ENCODE data around the gene APPL2. TPM values are rescaled to one million over a fixed set of nuclear protein-coding genes. Genes with fewer than 3 reads are reported as not detected.
A peak's percentile ranks its signal among the peaks of the same experiment; 100 is the strongest.

Gene APPL2
- total RNA-seq, 6 experiments from 2014 or later, result 67.9 to 98.4 (median 87.8) TPM

DNA sequence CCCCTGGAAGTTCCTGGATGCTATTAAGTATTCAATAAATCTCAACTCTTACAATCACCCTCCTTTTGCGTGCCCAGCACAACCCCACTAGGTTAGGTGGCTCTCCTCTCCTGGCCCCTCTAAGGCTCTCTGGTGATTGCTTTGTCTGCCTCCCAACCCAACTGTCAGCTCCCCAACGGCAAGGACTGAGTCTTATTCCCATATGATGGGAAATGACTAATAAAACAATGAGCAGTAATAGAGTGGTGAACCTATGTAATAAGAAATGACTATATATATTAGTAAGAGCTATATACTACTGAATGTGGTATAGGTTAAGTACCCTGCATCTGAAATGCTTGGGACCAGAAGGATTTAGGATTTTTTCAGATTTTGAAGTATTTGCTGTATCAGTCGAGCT is 8.1 kb downstream of the APPL2 start:
- Mint-ChIP-seq H3K9me3 (no peaks in the 10 kb centered on the region), H3K27ac (peak overlapping the region; percentile 92), H3K4me3 (peak overlapping the region; percentile 66), H3K4me1 (ENCODE audit: low read depth) (peaks cover 99% of the 10 kb centered on the region), H3K27me3 (ENCODE audit: insufficient read depth) (no peaks in the 10 kb centered on the region; the same call in 1 of the 2 replicates), H3K36me3 (ENCODE audit: low read depth) (peaks cover 93% of the 10 kb centered on the region)
- no peak for DNase-seq
- no peak for TF ChIP-seq CTCF (IDR thresholded peaks at IDR 0.05)

- peak; percentile 17; the same call in 1 of the 2 replicates for TF ChIP-seq CTCF (IDR thresholded peaks at IDR 0.05)
- H3K4me3 Mint-ChIP-seq, result peak overlapping the region; percentile 82
- peaks cover 89% of the 10 kb centered on the region for H3K36me3 Mint-ChIP-seq (ENCODE audit: low read depth)
- H3K4me1 Mint-ChIP-seq (ENCODE audit: low read depth), result peaks cover 99% of the 10 kb centered on the region
- peak; percentile 95 for DNase-seq
- H3K9me3 Mint-ChIP-seq, result no peaks in the 10 kb centered on the region
- peak overlapping the region; percentile 92 for H3K27ac Mint-ChIP-seq
- no peaks in the 10 kb centered on the region; the same call in 1 of the 2 replicates for H3K27me3 Mint-ChIP-seq (ENCODE audit: insufficient read depth)
Observed at GRCh38 chr12:105226219-105226618, 9.8 kb downstream of the APPL2 start.

GRCh38 chr12:105225505-105226015 is 10.4 kb downstream of the APPL2 start:
- Mint-ChIP-seq H3K27ac (peak overlapping the region; percentile 92), H3K36me3 (ENCODE audit: low read depth) (peaks cover 89% of the 10 kb centered on the region), H3K4me3 (peak overlapping the region; percentile 82), H3K9me3 (no peaks in the 10 kb centered on the region), H3K27me3 (ENCODE audit: insufficient read depth) (no peaks in the 10 kb centered on the region; the same call in 1 of the 2 replicates), H3K4me1 (ENCODE audit: low read depth) (peaks cover 99% of the 10 kb centered on the region)
- no peak for TF ChIP-seq CTCF (IDR thresholded peaks at IDR 0.05)
- no peak for DNase-seq

- H3K9me3 Mint-ChIP-seq, result no peaks in the 10 kb centered on the region
- H3K27me3 Mint-ChIP-seq (ENCODE audit: insufficient read depth), result no peaks in the 10 kb centered on the region; the same call in 1 of the 2 replicates
- DNase-seq, result no peak
- no peak for TF ChIP-seq CTCF (IDR thresholded peaks at IDR 0.05)
- H3K27ac Mint-ChIP-seq, result peak overlapping the region; percentile 92; the same call in 1 of the 2 replicates
- peaks cover 84% of the 10 kb centered on the region for H3K36me3 Mint-ChIP-seq (ENCODE audit: low read depth)
- peaks cover 99% of the 10 kb centered on the region for H3K4me1 Mint-ChIP-seq (ENCODE audit: low read depth)
- H3K4me3 Mint-ChIP-seq, result 0 out of 2 replicates have a peak overlapping the region, but pooled peaks have one; percentile 14
Observed at GRCh38 chr12:105224399-105224798, 11.6 kb downstream of the APPL2 start.

GRCh38 chr12:105223884-105224283 is 12.1 kb downstream of the APPL2 start:
- Mint-ChIP-seq H3K27ac (no peak overlapping the region), H3K27me3 (ENCODE audit: insufficient read depth) (no peaks in the 10 kb centered on the region; the same call in 1 of the 2 replicates), H3K36me3 (ENCODE audit: low read depth) (peaks cover 81% of the 10 kb centered on the region), H3K4me3 (no peak overlapping the region), H3K9me3 (no peaks in the 10 kb centered on the region), H3K4me1 (ENCODE audit: low read depth) (peaks cover 99% of the 10 kb centered on the region)
- TF ChIP-seq CTCF (IDR thresholded peaks at IDR 0.05), result no peak
- DNase-seq, result no peak
